ENCODE results near the gene VOPP1.

VOPP1 gene

GRCh38 chr7:55458351-55458750, 114.0 kb downstream of the VOPP1 start:
- DNase-seq = no peak

- DNase-seq = no peak
Measured at GRCh38 chr7:55457801-55458200, 114.5 kb downstream of the VOPP1 start.

GRCh38 chr7:55452971-55453370, 119.3 kb downstream of the VOPP1 start:
- DNase-seq = no peak

- no peak for DNase-seq
Measured at GRCh38 chr7:55449992-55450535, 122.2 kb downstream of the VOPP1 start.

- no peak for DNase-seq
Measured at GRCh38 chr7:55449205-55449991, 122.9 kb downstream of the VOPP1 start.

GRCh38 chr7:55448526-55448925, 123.8 kb downstream of the VOPP1 start:
- DNase-seq = no peak

- no peak for DNase-seq
Measured at GRCh38 chr7:55444786-55445185, 127.5 kb downstream of the VOPP1 start.

- DNase-seq = no peak
Measured at GRCh38 chr7:55441774-55442522, 130.4 kb downstream of the VOPP1 start.

- no peak for DNase-seq
Measured at GRCh38 chr7:55441002-55441401, 131.3 kb downstream of the VOPP1 start.

GRCh38 chr7:55440040-55440690, 132.1 kb downstream of the VOPP1 start:
- DNase-seq = no peak

- no peak for DNase-seq
Measured at GRCh38 chr7:55439627-55440026, 132.7 kb downstream of the VOPP1 start.

GRCh38 chr7:55438757-55439525, 133.4 kb downstream of the VOPP1 start:
- peak in 1 of 2 experiments; percentile 23 for DNase-seq

GRCh38 chr7:55438085-55438756, 134.1 kb downstream of the VOPP1 start:
- DNase-seq = no peak

- no peak for DNase-seq
Measured at GRCh38 chr7:55437375-55437774, 134.9 kb downstream of the VOPP1 start.

GRCh38 chr7:55436457-55436856, 135.8 kb downstream of the VOPP1 start:
- DNase-seq = no peak

GRCh38 chr7:55435466-55435865, 136.8 kb downstream of the VOPP1 start:
- DNase-seq = no peak

- DNase-seq = no peak
Measured at GRCh38 chr7:55432939-55433784, 139.1 kb downstream of the VOPP1 start.

- no peak for DNase-seq
Measured at GRCh38 chr7:55432506-55432905, 139.8 kb downstream of the VOPP1 start.

- no peak for DNase-seq
Measured at GRCh38 chr7:55431898-55432297, 140.4 kb downstream of the VOPP1 start.

GRCh38 chr7:55429835-55430499, 142.3 kb downstream of the VOPP1 start:
- DNase-seq = no peak
